Neural crest cell (in vitro differentiated cells): Measurements from ENCODE around the gene GRIK1. TPM values are rescaled to one million over a fixed set of nuclear protein-coding genes. Genes with fewer than 3 reads are reported as not detected.

Source experiments
- DNase-seq: peaks from one replicate; pipeline ENCODE4 v3.0.0; 2021; ENCODE audit warnings: low read depth, mixed read lengths, low spot score
- H3K27ac Mint-ChIP-seq: one replicate; pipeline ENCODE4 v1.8.0; 2021; ENCODE audit warnings: mild to moderate bottlenecking, mixed read lengths; ENCODE audit not compliant: unreplicated experiment
- H3K27me3 Mint-ChIP-seq: 2 replicates; pipeline ENCODE4 v1.8.0; 2021; ENCODE audit warnings: low read depth, mild to moderate bottlenecking, mixed read lengths
- H3K36me3 Mint-ChIP-seq: 2 replicates; pipeline ENCODE4 v1.8.0; 2021; ENCODE audit warnings: low read depth, mild to moderate bottlenecking, mixed read lengths
- H3K4me1 Mint-ChIP-seq: 2 replicates; pipeline ENCODE4 v1.8.0; 2021; ENCODE audit warnings: mixed read lengths
- H3K4me3 Mint-ChIP-seq: one replicate; pipeline ENCODE4 v1.8.0; 2021; ENCODE audit warnings: mild to moderate bottlenecking, mixed read lengths
- H3K9me3 Mint-ChIP-seq: 2 replicates; pipeline ENCODE4 v1.8.0; 2021; ENCODE audit warnings: mixed read lengths
- total RNA-seq: library from RNA; stranded (reverse); gene quantifications from 2 replicates; pipeline ENCODE4 v1.2.1, GENCODE V29; 2021
- TF ChIP-seq, protein P1 (sequence below): fragments of 200-600 bp; sonication (generic); conservative IDR thresholded peaks from 2 replicates; pipeline ENCODE4 v1.5.0; 2021; ENCODE audit warnings: antibody characterized with exemption, mild to moderate bottlenecking

Gene GRIK1
- total RNA-seq, 1 donor from 2014 or later, result 0.91 TPM

- no peaks in the 10 kb centered on the region for H3K9me3 Mint-ChIP-seq
- TF ChIP-seq, protein P1, sequence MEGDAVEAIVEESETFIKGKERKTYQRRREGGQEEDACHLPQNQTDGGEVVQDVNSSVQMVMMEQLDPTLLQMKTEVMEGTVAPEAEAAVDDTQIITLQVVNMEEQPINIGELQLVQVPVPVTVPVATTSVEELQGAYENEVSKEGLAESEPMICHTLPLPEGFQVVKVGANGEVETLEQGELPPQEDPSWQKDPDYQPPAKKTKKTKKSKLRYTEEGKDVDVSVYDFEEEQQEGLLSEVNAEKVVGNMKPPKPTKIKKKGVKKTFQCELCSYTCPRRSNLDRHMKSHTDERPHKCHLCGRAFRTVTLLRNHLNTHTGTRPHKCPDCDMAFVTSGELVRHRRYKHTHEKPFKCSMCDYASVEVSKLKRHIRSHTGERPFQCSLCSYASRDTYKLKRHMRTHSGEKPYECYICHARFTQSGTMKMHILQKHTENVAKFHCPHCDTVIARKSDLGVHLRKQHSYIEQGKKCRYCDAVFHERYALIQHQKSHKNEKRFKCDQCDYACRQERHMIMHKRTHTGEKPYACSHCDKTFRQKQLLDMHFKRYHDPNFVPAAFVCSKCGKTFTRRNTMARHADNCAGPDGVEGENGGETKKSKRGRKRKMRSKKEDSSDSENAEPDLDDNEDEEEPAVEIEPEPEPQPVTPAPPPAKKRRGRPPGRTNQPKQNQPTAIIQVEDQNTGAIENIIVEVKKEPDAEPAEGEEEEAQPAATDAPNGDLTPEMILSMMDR, result no peak
- no peaks in the 10 kb centered on the region for H3K36me3 Mint-ChIP-seq
- no peak for DNase-seq
- no peaks in the 10 kb centered on the region for H3K27me3 Mint-ChIP-seq
- H3K4me1 Mint-ChIP-seq, result peaks cover 22% of the 10 kb centered on the region
- no peak overlapping the region for H3K27ac Mint-ChIP-seq
- no peak overlapping the region for H3K4me3 Mint-ChIP-seq
Measured at GRCh38 chr21:29789393-29789792, 150.4 kb downstream of the GRIK1 start.

GRCh38 chr21:29788752-29789151, 151.0 kb downstream of the GRIK1 start:
- Mint-ChIP-seq H3K4me3 (no peak overlapping the region), H3K27ac (no peak overlapping the region), H3K9me3 (no peaks in the 10 kb centered on the region), H3K27me3 (no peaks in the 10 kb centered on the region), H3K36me3 (no peaks in the 10 kb centered on the region), H3K4me1 (peaks cover 27% of the 10 kb centered on the region)
- TF ChIP-seq, protein P1, result no peak
- no peak for DNase-seq

GRCh38 chr21:29787361-29787909, 152.4 kb downstream of the GRIK1 start:
- Mint-ChIP-seq H3K27ac (no peak overlapping the region), H3K4me1 (peaks cover 25% of the 10 kb centered on the region), H3K36me3 (no peaks in the 10 kb centered on the region), H3K27me3 (no peaks in the 10 kb centered on the region), H3K9me3 (no peaks in the 10 kb centered on the region), H3K4me3 (no peak overlapping the region)
- TF ChIP-seq, protein P1, result no peak
- DNase-seq, result no peak

GRCh38 chr21:29786496-29787360, 153.1 kb downstream of the GRIK1 start:
- Mint-ChIP-seq H3K27me3 (no peaks in the 10 kb centered on the region), H3K4me3 (no peak overlapping the region), H3K36me3 (no peaks in the 10 kb centered on the region), H3K4me1 (peaks cover 25% of the 10 kb centered on the region), H3K9me3 (no peaks in the 10 kb centered on the region), H3K27ac (no peak overlapping the region)
- no peak for DNase-seq
- TF ChIP-seq, protein P1, result no peak

DNA sequence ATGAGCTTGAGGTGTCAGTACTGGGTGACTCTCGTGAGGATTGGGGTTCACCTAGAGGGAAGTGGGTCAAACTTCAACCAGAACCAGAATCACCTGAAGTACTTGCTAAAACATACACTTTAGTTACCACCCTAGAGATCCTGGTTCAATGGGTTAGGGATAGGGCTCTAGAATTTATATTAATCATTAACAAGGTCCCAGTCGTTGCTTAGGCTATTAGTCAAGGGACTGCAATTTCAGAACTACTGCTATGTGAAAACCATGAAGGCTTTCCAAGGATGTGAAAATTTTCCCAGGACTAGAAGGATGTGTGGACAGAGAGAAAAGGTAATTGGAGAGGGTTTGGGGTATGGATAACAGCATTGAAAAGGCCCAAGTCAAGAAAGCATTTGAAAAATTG, 162.6 kb downstream of the GRIK1 start:
- TF ChIP-seq, protein P1, result no peak
- Mint-ChIP-seq H3K36me3 (no peaks in the 10 kb centered on the region), H3K27me3 (no peaks in the 10 kb centered on the region), H3K4me3 (no peak overlapping the region), H3K27ac (no peak overlapping the region), H3K9me3 (no peaks in the 10 kb centered on the region), H3K4me1 (peaks cover 3% of the 10 kb centered on the region)
- DNase-seq, result no peak
